Measurements from ENCODE around the gene ATP8B4.

ATP8B4 gene

GRCh38 chr15:50030456-50030855 lies 88.6 kb downstream of the ATP8B4 start:
- in situ Hi-C loops (cut with MboI; ENCODE audit: low sequenced_read_pairs): no loop called here

DNA sequence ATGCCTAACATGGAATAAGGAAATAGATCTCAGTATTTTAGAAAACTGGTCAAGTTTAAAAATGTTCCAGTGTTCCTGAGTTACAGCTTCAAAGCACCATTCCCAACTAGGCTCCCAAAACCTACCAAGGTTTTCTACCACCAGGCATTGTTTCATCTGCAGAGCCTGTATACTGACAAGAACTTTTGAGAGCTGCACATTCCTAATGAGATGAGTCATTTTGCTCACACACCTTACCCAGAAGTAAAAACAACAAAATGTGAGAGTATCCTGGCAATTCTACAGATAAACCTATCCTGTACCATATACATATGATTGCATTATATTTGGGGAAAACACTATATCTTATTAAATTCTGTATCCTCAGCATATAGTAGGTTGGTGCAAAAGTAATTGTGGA lies 90.7 kb downstream of the ATP8B4 start:
- in situ Hi-C loops (cut with MboI; ENCODE audit: low sequenced_read_pairs): no loop called here

GRCh38 chr15:50024281-50024680 lies 94.8 kb downstream of the ATP8B4 start:
- in situ Hi-C loops (cut with MboI; ENCODE audit: low sequenced_read_pairs): no loop called here

- in situ Hi-C loops (cut with MboI; ENCODE audit: low sequenced_read_pairs): no loop called here
These were observed 100.5 kb downstream of the ATP8B4 start for GRCh38 chr15:50018491-50018890.

DNA sequence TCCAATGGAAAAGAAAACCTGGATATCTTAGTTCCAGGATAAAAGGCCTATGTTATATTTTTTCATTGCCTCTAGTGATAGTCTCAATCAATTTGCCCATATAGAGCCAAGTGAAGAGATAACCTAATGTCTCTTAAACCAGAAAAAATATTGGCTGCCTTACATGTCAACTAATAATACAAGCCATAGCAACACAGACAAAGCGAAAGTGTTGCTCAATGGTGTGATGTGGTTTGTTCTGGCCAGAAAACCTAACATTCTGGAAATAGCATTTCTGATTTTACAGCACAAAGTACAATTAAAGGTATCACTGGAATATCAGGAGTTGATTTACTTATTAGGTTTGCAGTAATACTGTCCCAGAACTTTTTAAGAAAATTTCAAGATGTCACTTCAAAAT lies 101.5 kb downstream of the ATP8B4 start:
- in situ Hi-C loops (cut with MboI; ENCODE audit: low sequenced_read_pairs): no loop called here

DNA sequence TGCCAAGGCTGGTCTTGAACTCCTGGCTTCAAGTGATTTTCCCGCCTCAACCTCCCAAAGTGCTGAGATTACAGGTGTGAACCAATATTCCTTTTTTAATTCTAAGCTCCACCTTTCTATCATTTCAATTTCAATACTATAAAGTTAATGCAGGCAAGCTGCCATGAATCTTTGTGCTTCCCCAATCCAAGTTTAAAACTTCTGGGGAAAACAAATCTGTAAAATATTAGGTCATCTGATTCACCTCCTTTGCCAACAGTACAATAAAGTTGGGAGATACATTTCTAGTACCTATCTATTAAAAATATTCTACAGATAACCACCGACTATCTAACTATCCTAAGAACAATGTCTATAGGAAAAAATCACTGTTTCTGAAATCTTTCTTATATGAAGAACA lies 102.1 kb downstream of the ATP8B4 start:
- in situ Hi-C loops (cut with MboI; ENCODE audit: low sequenced_read_pairs): no loop called here

DNA sequence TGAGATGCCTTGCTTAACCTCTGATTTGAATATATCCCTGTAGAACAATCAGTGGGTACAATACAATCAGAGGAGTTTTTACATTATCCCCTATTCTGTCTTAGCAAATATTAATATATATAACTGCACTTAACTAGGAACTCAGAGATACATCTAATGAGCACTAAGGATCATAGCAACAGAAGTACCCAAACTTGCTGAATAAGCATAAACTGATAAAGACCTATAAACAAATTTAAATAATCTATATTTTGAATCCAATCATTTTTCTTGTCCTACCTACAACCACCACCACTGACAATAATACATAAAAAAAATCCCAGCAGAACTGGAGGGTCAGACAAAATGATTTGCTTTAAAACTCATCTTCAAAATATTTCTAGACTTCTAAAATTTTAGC lies 106.2 kb downstream of the ATP8B4 start:
- in situ Hi-C loops (cut with MboI; ENCODE audit: low sequenced_read_pairs): no loop called here

GRCh38 chr15:50009634-50010033 lies 109.4 kb downstream of the ATP8B4 start:
- in situ Hi-C loops (cut with MboI; ENCODE audit: low sequenced_read_pairs): no loop called here

DNA sequence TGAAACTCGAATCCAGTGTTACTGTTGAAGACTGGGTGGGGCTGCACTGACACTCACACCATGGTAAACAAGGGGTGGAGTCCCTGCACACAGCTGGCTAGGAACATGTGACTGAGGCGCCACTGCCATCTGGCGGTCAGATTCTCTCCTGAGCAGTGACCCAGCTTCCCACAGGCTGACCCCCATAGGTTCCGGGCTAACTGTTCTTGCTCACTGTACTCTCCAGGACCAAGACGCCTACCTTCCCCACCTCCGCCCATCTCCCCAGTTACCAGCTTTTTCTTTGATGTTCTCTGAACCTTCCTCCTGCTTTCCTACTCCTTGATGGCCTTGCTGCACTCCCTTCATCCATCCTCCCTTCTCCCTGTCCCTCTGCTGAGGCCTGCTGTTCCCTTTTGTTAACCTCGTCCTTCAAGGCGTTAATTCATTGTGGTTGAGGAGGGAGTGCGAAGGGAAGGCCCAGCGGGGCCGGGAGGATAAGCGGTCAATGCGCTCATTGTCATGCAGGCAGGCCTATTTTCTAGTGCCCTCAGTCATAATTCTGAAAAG lies 115.2 kb downstream of the ATP8B4 start:
- in situ Hi-C loops (cut with MboI; ENCODE audit: low sequenced_read_pairs): no loop called here

GRCh38 chr15:49991587-49991986 lies 127.4 kb downstream of the ATP8B4 start:
- in situ Hi-C loops (cut with MboI; ENCODE audit: low sequenced_read_pairs): no loop called here

- in situ Hi-C loops (cut with MboI; ENCODE audit: low sequenced_read_pairs): no loop called here
These were observed 128.0 kb downstream of the ATP8B4 start for GRCh38 chr15:49990835-49991545.

GRCh38 chr15:49989498-49989897 lies 129.5 kb downstream of the ATP8B4 start:
- in situ Hi-C loops (cut with MboI; ENCODE audit: low sequenced_read_pairs): no loop called here

DNA sequence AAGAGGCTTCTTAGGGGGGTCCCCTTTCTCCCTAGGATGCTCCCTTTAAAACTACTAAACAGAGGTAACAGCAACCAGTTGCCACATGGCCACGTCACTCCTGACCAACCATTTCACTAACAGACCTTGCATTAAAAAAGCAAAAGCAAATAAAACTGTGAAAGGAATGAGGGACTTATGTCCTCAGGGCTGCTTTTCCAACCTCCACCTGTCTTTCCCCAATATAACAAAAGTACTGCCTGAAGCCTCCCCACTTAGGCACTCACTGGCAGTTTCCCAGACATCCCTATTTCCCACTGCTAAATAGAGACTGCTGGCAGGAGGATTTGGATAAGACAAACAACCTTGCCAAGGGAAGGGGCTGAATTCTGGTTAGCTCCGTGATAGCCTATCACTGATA lies 130.3 kb downstream of the ATP8B4 start:
- in situ Hi-C loops (cut with MboI; ENCODE audit: low sequenced_read_pairs): no loop called here

- in situ Hi-C loops (cut with MboI; ENCODE audit: low sequenced_read_pairs): no loop called here
These were observed 131.1 kb downstream of the ATP8B4 start for GRCh38 chr15:49987896-49988295.

GRCh38 chr15:49987198-49987785 lies 131.7 kb downstream of the ATP8B4 start:
- in situ Hi-C loops (cut with MboI; ENCODE audit: low sequenced_read_pairs): no loop called here

GRCh38 chr15:49986326-49986725 lies 132.7 kb downstream of the ATP8B4 start:
- in situ Hi-C loops (cut with MboI; ENCODE audit: low sequenced_read_pairs): no loop called here

DNA sequence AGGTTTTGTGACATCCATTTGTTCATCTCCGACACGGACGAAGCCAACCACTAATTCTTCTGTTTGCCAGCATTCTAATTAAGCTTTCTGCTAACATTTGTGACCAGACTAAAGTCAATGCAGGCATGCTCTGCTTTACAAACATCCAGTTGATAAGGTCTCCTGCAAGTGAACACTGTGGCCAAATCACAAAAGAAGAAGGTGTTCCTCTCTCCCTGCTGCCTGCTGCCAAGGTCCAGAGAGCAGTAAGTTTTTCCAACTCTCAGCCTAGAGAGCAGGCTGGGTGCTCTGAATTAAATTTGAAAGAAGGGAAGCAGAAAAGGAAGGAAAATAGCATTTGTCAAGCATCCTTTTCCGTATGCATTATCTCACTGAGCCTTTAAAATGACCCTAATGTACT lies 133.6 kb downstream of the ATP8B4 start:
- in situ Hi-C loops (cut with MboI; ENCODE audit: low sequenced_read_pairs): no loop called here

DNA sequence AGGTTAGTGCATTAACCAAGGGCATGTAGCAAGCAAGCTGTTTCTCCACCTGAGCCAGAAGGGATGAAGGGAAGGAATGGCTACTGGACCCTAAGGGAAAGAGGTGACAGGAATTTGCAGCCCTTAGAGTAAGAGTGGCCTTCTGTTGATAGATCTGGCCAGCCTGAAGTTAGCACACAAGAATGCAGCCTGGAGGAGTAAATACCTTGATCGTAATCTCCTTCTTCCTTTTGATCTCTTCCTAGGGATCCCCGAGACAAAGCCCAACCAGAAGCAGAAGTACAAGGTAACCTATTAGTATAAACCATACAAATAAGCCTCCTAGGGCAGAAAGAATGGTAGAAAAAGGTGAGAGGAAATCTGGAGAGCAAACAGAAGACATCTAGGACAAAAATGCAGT lies 134.6 kb downstream of the ATP8B4 start:
- in situ Hi-C loops (cut with MboI; ENCODE audit: low sequenced_read_pairs): no loop called here

- in situ Hi-C loops (cut with MboI; ENCODE audit: low sequenced_read_pairs): no loop called here
These were observed 136.4 kb downstream of the ATP8B4 start for GRCh38 chr15:49982584-49982983.

GRCh38 chr15:49979705-49980382 lies 139.2 kb downstream of the ATP8B4 start:
- in situ Hi-C loops (cut with MboI; ENCODE audit: low sequenced_read_pairs): no loop called here

- in situ Hi-C loops (cut with MboI; ENCODE audit: low sequenced_read_pairs): no loop called here
These were observed 140.9 kb downstream of the ATP8B4 start for GRCh38 chr15:49978121-49978520.

- in situ Hi-C loops (cut with MboI; ENCODE audit: low sequenced_read_pairs): no loop called here
These were observed 141.7 kb downstream of the ATP8B4 start for GRCh38 chr15:49977306-49977705.
